ENCODE data around the gene SULT1E1. TPM values are rescaled to one million over a fixed set of nuclear protein-coding genes. Genes with fewer than 3 reads are reported as not detected.

SULT1E1 gene
- total RNA-seq, 1 donor: 1.7 TPM

DNA sequence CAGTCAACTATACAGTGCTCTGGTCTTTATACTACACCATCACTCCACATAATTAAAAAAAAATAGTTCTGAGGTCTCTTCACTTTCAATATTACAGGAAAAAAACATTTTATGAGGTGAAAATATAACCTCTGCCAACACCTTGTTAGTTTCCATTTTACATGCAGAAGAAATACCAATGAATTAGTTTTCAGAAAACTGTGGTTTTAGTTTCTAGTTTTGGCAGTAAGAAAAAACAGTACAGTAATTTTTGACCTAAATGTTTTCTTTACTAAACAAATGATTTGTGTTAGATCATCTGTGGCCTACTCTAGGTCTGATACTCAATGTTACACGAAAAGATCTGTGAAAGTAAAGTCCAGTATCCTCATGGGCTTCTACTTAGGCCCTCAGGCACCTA, 10.0 kb downstream of the SULT1E1 start:
- TF ChIP-seq, protein P1, sequence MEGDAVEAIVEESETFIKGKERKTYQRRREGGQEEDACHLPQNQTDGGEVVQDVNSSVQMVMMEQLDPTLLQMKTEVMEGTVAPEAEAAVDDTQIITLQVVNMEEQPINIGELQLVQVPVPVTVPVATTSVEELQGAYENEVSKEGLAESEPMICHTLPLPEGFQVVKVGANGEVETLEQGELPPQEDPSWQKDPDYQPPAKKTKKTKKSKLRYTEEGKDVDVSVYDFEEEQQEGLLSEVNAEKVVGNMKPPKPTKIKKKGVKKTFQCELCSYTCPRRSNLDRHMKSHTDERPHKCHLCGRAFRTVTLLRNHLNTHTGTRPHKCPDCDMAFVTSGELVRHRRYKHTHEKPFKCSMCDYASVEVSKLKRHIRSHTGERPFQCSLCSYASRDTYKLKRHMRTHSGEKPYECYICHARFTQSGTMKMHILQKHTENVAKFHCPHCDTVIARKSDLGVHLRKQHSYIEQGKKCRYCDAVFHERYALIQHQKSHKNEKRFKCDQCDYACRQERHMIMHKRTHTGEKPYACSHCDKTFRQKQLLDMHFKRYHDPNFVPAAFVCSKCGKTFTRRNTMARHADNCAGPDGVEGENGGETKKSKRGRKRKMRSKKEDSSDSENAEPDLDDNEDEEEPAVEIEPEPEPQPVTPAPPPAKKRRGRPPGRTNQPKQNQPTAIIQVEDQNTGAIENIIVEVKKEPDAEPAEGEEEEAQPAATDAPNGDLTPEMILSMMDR (IDR thresholded peaks at IDR 0.05; ENCODE audit: insufficient read depth, low read length): no peak
- no peak overlapping the region for H3K4me3 ChIP-seq (ENCODE audit: low read depth, low read length)
- no peak for DNase-seq (ENCODE audit: low read depth)

DNA sequence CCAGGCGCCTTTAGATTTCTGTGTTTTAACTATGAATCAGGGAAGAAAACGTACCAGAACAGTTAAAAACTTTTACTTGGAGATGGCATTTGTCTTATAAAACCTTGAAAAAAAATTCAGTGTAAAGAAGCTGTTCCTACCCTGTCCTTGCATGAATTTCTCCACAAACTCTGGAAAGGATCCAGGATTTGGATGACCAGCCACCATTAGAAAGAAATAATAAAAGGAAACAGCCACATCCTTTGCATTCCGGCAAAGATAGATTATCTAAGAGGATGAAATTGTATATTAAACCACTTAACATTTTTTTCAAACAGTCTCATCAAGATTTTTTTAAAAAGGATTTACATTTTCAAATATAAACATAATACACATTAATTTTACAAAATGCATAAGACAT, 10.6 kb downstream of the SULT1E1 start:
- no peak for DNase-seq (ENCODE audit: low read depth)
- TF ChIP-seq, protein P1 (IDR thresholded peaks at IDR 0.05; ENCODE audit: insufficient read depth, low read length): no peak

DNA sequence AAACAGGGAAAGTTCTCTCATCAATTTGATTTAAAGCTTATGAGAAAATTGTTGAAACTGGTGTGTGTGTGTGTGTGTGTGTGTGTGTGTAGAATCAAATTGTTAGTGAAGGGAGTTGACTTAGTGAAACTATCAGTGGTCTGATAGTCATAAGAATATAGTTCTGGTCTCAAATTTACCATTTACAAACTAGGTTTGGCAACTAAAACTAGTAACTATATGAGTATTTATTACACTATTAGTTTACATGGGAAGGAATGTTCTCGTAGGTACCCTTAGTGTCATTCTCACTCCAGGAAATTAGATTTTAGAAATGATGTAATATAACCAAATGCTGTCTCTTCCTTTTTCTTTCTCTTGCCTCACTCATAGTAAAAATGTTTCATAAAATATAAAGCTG, 11.9 kb downstream of the SULT1E1 start:
- TF ChIP-seq, protein P1 (IDR thresholded peaks at IDR 0.05; ENCODE audit: insufficient read depth, low read length): no peak
- DNase-seq (ENCODE audit: low read depth): no peak

More for the DNA sequence above, 10.6 kb downstream of the SULT1E1 start:
- no peak overlapping the region for H3K4me3 ChIP-seq (ENCODE audit: low read depth, low read length)

DNA sequence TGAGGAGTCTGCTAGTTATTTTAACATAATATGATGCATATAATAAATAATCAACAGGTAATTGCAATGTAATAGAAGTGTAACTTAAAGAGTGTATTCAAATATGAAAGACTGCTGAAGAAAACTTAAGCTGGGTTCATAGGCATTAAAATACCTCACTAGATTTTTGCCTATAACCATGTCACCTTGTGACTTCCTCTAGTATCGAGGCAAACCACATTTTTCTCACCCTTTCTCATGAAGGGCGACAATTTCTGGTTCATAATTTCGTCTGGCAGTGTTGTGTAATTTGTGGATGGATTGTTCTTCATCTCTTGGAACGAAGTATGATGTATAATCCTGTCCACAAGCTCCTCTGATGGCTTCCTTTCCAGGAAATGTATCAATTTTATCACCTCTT, 16.0 kb downstream of the SULT1E1 start:
- no peak overlapping the region for H3K4me3 ChIP-seq (ENCODE audit: low read depth, low read length)
- DNase-seq (ENCODE audit: low read depth): no peak
- TF ChIP-seq, protein P1 (IDR thresholded peaks at IDR 0.05; ENCODE audit: insufficient read depth, low read length): no peak

More for the DNA sequence above, 11.9 kb downstream of the SULT1E1 start:
- no peak overlapping the region for H3K4me3 ChIP-seq (ENCODE audit: low read depth, low read length)

DNA sequence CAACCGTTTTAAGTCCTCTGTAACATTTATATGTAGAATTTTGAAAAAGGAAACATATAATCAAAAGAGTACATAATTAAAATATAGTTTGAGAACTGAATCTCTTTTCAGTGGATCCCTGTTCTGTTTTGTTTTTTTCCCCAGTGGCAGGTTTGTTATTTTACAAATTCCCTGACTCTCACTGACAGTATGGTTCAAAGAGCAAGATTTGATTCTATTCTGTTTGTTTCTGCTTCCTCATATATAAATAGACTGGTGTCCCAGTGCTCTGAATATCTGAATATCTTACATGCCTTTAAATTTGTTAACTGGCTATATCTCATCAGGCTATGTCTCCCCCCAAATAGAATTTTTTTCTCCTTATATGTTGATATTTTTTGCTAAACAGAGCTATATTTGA, 16.6 kb downstream of the SULT1E1 start:
- DNase-seq (ENCODE audit: low read depth): no peak
- TF ChIP-seq, protein P1 (IDR thresholded peaks at IDR 0.05; ENCODE audit: insufficient read depth, low read length): no peak
- H3K4me3 ChIP-seq (ENCODE audit: low read depth, low read length): no peak overlapping the region

DNA sequence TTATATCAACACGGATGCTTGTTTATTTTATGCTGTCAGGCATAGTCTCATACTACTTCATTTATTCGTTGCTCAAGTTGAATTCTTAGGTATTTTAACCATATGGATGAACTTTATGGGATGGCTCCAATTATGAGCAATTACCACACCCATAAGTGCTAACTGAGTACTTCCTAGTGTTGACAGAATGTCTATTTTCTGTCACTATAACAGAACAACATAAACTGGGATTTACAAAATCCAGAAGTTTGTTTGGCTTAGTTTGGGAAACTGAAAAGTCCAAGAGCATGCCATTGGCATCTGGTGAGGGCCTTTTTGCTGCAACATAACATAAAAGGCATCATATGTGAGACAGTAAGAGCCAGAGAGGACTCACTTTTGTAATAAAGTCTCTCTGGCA, 21.0 kb downstream of the SULT1E1 start:
- H3K4me3 ChIP-seq (ENCODE audit: low read depth, low read length): no peak overlapping the region
- no peak for DNase-seq (ENCODE audit: low read depth)
- TF ChIP-seq, protein P1 (IDR thresholded peaks at IDR 0.05; ENCODE audit: insufficient read depth, low read length): no peak

DNA sequence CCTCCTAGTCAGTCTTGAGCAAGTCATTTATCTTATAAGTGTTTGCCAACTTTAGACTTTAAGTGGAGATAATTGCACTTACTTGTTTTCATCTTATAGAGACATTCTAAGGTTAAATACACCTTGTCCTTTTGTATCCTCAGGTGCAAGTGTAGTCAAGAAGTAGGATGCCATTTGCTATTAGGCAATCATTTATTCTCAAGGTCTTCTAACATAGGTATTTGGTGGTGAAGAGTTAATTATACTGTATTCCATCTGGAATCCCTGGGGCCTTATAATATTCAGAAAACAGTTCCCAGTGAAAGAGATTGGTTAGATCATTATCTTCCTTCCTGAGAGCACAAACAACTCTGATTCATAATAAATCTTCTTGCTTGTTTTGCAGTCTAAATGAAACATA, 23.7 kb downstream of the SULT1E1 start:
- TF ChIP-seq, protein P1 (IDR thresholded peaks at IDR 0.05; ENCODE audit: insufficient read depth, low read length): no peak

More for the DNA sequence above, 23.7 kb downstream of the SULT1E1 start:
- no peak for DNase-seq (ENCODE audit: low read depth)
- H3K4me3 ChIP-seq (ENCODE audit: low read depth, low read length): no peak overlapping the region
